SK-N-MC (cell line): ENCODE data around the gene HINT3.

Source experiments
- EZH2 ChIP-seq: fragments of 200-600 bp; sonication (generic); IDR thresholded peaks from one replicate; pipeline ENCODE4 v1.6.1; 2017; ENCODE audit warnings: antibody characterized with exemption
- FOXP2 ChIP-seq: optimal IDR thresholded peaks from 2 replicates; pipeline ENCODE3; 2011; ENCODE audit warnings: mild to moderate bottlenecking, moderate library complexity; ENCODE audit not compliant: insufficient read depth; ENCODE audit errors: extremely low read length, control extremely low read depth
- POLR2AphosphoS5 ChIP-seq: IDR thresholded peaks from 2 replicates; pipeline ENCODE4 v1.6.1; 2012; ENCODE audit warnings: mild to moderate bottlenecking, low read depth, low read length, borderline replicate concordance

GRCh38 chr6:126027601-126028000 lies 71.0 kb downstream of the HINT3 start:
- TF ChIP-seq EZH2 (no peak), POLR2AphosphoS5 (no peak), FOXP2 (no peak)
